NCI-H1092 treated with DMSO at 0.1 percent for 48 hours (cell line): Measurements from ENCODE around the gene ARMH4.

Experiments used
- DNase-seq: peaks from one replicate; lab custom pipeline; 2025; lab: John Stamatoyannopoulos, UW

ARMH4 gene

GRCh38 chr14:58055497-58056010, 96.5 kb downstream of the ARMH4 start:
- no peak for DNase-seq

GRCh38 chr14:58054100-58054499, 97.9 kb downstream of the ARMH4 start:
- no peak for DNase-seq

- no peak for DNase-seq
Observed at GRCh38 chr14:58048219-58048618, 103.8 kb downstream of the ARMH4 start.

- DNase-seq: no peak
Observed at GRCh38 chr14:58027904-58028303, 124.1 kb downstream of the ARMH4 start.

- DNase-seq: no peak
Observed at GRCh38 chr14:58026967-58027366, 125.0 kb downstream of the ARMH4 start.

- DNase-seq: no peak
Observed at GRCh38 chr14:58026219-58026618, 125.8 kb downstream of the ARMH4 start.

GRCh38 chr14:58014778-58015177, 137.2 kb downstream of the ARMH4 start:
- DNase-seq: no peak

- no peak for DNase-seq
Observed at GRCh38 chr14:58002618-58003017, 149.4 kb downstream of the ARMH4 start.

GRCh38 chr14:57999979-58000378, 152.0 kb downstream of the ARMH4 start:
- DNase-seq: no peak

GRCh38 chr14:57999471-57999870, 152.5 kb downstream of the ARMH4 start:
- DNase-seq: no peak

GRCh38 chr14:57998766-57999165, 153.2 kb downstream of the ARMH4 start:
- DNase-seq: no peak

GRCh38 chr14:57991353-57991752, 160.7 kb downstream of the ARMH4 start:
- DNase-seq: no peak

- no peak for DNase-seq
Observed at GRCh38 chr14:57988445-57988844, 163.6 kb downstream of the ARMH4 start.

- no peak for DNase-seq
Observed at GRCh38 chr14:57987596-57988300, 164.3 kb downstream of the ARMH4 start.

- DNase-seq: no peak
Observed at GRCh38 chr14:57987051-57987450, 165.0 kb downstream of the ARMH4 start.

GRCh38 chr14:57982804-57983634, 169.0 kb downstream of the ARMH4 start:
- DNase-seq: peak; percentile 81

GRCh38 chr14:57981817-57982560, 170.0 kb downstream of the ARMH4 start:
- no peak for DNase-seq

GRCh38 chr14:57979376-57980048, 172.5 kb downstream of the ARMH4 start:
- no peak for DNase-seq

GRCh38 chr14:57976701-57977100, 175.3 kb downstream of the ARMH4 start:
- no peak for DNase-seq

- DNase-seq: no peak
Observed at GRCh38 chr14:57974896-57975295, 177.1 kb downstream of the ARMH4 start.

- DNase-seq: no peak
Observed at GRCh38 chr14:57970594-57970993, 181.4 kb downstream of the ARMH4 start.

GRCh38 chr14:57970175-57970574, 181.8 kb downstream of the ARMH4 start:
- DNase-seq: no peak
